ENCODE data around the gene PARD3. TPM values are rescaled to one million over a fixed set of nuclear protein-coding genes. Genes with fewer than 3 reads are reported as not detected.

Gene PARD3
- total RNA-seq, 3 donors from 2014 or later: 39.5 to 87.9 (median 47.0) TPM

- no peak overlapping the region for H3K4me3 ChIP-seq
- peaks cover 5% of the 10 kb centered on the region for H3K4me1 ChIP-seq (ENCODE audit: low read depth)
- no peak for DNase-seq
- TF ChIP-seq, protein P1, sequence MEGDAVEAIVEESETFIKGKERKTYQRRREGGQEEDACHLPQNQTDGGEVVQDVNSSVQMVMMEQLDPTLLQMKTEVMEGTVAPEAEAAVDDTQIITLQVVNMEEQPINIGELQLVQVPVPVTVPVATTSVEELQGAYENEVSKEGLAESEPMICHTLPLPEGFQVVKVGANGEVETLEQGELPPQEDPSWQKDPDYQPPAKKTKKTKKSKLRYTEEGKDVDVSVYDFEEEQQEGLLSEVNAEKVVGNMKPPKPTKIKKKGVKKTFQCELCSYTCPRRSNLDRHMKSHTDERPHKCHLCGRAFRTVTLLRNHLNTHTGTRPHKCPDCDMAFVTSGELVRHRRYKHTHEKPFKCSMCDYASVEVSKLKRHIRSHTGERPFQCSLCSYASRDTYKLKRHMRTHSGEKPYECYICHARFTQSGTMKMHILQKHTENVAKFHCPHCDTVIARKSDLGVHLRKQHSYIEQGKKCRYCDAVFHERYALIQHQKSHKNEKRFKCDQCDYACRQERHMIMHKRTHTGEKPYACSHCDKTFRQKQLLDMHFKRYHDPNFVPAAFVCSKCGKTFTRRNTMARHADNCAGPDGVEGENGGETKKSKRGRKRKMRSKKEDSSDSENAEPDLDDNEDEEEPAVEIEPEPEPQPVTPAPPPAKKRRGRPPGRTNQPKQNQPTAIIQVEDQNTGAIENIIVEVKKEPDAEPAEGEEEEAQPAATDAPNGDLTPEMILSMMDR (IDR thresholded peaks at IDR 0.05): no peak
- ATAC-seq: no peak
- no peaks in the 10 kb centered on the region for H3K9me3 ChIP-seq
- H3K36me3 ChIP-seq (ENCODE audit: low read depth): no peaks in the 10 kb centered on the region
- intact Hi-C loops (cut with DNase I, micrococcal nuclease): no loop called here
Observed at GRCh38 chr10:34538281-34538829, 276.7 kb downstream of the PARD3 start.

- TF ChIP-seq, protein P1 (IDR thresholded peaks at IDR 0.05): no peak
- Histone ChIP-seq H3K4me1 (ENCODE audit: low read depth) (peaks cover 5% of the 10 kb centered on the region), H3K9me3 (no peaks in the 10 kb centered on the region), H3K4me3 (no peak overlapping the region), H3K36me3 (ENCODE audit: low read depth) (no peaks in the 10 kb centered on the region)
- ATAC-seq (no peak), DNase-seq (no peak)
- intact Hi-C loops (cut with DNase I, micrococcal nuclease): no loop called here
Observed at GRCh38 chr10:34537629-34538231, 277.4 kb downstream of the PARD3 start.

DNA sequence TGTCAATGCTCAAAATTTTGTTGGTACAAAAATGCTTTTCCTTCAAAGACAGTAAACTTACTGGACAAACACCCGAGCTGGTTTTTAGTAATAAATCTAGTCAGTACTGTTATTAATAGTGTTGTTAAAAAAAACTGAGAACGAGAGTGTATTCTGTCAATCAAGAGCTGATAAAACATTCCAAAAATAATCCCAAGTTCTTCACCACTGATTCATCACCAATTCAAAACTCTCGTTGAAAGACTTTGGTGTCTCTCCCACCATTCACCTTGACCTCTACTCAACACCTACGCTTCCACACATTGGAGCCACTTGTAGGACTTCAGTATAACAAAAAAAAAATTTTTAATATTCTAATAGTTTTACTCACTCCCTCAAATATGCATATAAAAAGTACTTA, 279.2 kb downstream of the PARD3 start:
- H3K9me3 ChIP-seq: no peaks in the 10 kb centered on the region
- TF ChIP-seq, protein P1 (IDR thresholded peaks at IDR 0.05): no peak
- ATAC-seq: no peak
- no peak overlapping the region for H3K4me3 ChIP-seq
- peaks cover 5% of the 10 kb centered on the region for H3K4me1 ChIP-seq (ENCODE audit: low read depth)
- intact Hi-C loops (cut with DNase I, micrococcal nuclease): no loop called here
- no peak for DNase-seq
- no peaks in the 10 kb centered on the region for H3K36me3 ChIP-seq (ENCODE audit: low read depth)

- intact Hi-C loops (cut with DNase I, micrococcal nuclease): no loop called here
- H3K4me1 ChIP-seq (ENCODE audit: low read depth): no peaks in the 10 kb centered on the region
- peak; percentile 61 for ATAC-seq
- no peaks in the 10 kb centered on the region for H3K9me3 ChIP-seq
- TF ChIP-seq, protein P1 (IDR thresholded peaks at IDR 0.05): no peak
- no peak overlapping the region for H3K4me3 ChIP-seq
- no peak for DNase-seq
- no peaks in the 10 kb centered on the region for H3K36me3 ChIP-seq (ENCODE audit: low read depth)
Observed at GRCh38 chr10:34530778-34531177, 284.3 kb downstream of the PARD3 start.

DNA sequence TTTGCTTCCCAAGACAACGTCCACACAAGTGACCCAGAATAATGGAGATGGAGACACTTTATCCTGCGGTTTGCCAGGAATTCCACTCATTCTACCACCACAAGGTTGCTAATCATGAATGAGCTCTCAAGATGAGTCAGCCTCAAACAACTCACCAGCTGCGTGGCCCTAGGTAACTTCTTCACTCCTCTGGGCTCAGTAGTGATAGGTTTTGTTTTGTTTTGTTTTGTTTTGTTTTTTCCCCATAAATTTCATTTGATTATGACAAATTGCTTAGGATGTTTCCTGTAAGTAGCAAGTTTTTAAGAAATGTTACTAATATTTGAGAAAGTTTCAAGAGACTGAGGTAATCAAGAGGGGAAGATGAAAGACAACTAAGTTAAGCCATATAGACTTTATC, 286.8 kb downstream of the PARD3 start:
- intact Hi-C loops (cut with DNase I, micrococcal nuclease): no loop called here
- ATAC-seq: no peak
- Histone ChIP-seq H3K36me3 (ENCODE audit: low read depth) (no peaks in the 10 kb centered on the region), H3K9me3 (no peaks in the 10 kb centered on the region), H3K4me1 (ENCODE audit: low read depth) (no peaks in the 10 kb centered on the region), H3K4me3 (no peak overlapping the region)
- no peak for DNase-seq
- TF ChIP-seq, protein P1 (IDR thresholded peaks at IDR 0.05): no peak
